Thyroid gland (tissue), 4 donors: ENCODE measurements around the gene NUDT3. TPM values are rescaled to one million over a fixed set of nuclear protein-coding genes. Genes with fewer than 3 reads are reported as not detected.
"Not testable (repeated sequence)": the region's sequence is repeated elsewhere in the genome, so short reads cannot be mapped to it uniquely, and the experiment has no call there.

ENCODE experiments used
- DNase-seq, 2 donors: peaks; one replicate each; pipeline ENCODE4 v3.0.0-alpha.2; 2019
- H3K27ac ChIP-seq, 3 donors: fragments of 200-600 bp; sonication (generic); 1 replicate in 2 of 3; 2 replicates in 1 of 3; pipeline ENCODE4 v1.5.1; 2016 to 2019; ENCODE audit warnings: mild to moderate bottlenecking in 1 of 3, moderate library complexity in 1 of 3
- H3K27me3 ChIP-seq: fragments of 200-600 bp; sonication (generic); one replicate; pipeline ENCODE4 v1.5.1; 2019
- H3K36me3 ChIP-seq, 2 donors: fragments of 200-600 bp; sonication (generic); one replicate each; pipeline ENCODE4 v1.5.1; 2016 to 2019
- H3K4me1 ChIP-seq, 2 donors: fragments of 200-600 bp; sonication (generic); one replicate each; pipeline ENCODE4 v1.5.1; 2017 to 2019
- H3K4me3 ChIP-seq, 3 donors: fragments of 200-600 bp; sonication (generic); replicated peaks in 1 of 3; 1 replicate in 2 of 3; 2 replicates in 1 of 3; pipeline ENCODE4 v1.5.1; 2016; ENCODE audit warnings: mild to moderate bottlenecking in 1 of 3
- H3K9me3 ChIP-seq: fragments of 200-600 bp; sonication (generic); one replicate; pipeline ENCODE4 v1.5.1; 2017
- CTCF ChIP-seq, 6 experiments: fragments of 200-600 bp in 3 of 6; fragments of 450-650 bp in 3 of 6; sonication (generic) in 3 of 6; IDR thresholded peaks; one replicate each; pipeline ENCODE4 v1.5.1; 2016 to 2019; ENCODE audit warnings: antibody characterized with exemption in 6 of 6, mild to moderate bottlenecking in 2 of 6, inconsistent platforms in 1 of 6, moderate library complexity in 1 of 6
- POLR2A ChIP-seq, 2 donors: fragments of 450-650 bp; IDR thresholded peaks; one replicate each; pipeline ENCODE4 v1.6.1; 2017; ENCODE audit warnings: antibody characterized with exemption in 2 of 2, mild to moderate bottlenecking in 2 of 2, moderate library complexity in 1 of 2
- WGBS, 2 donors: methylation state at CpG; one replicate each; pipeline ENCODE4 v1.1.5; 2017; 5-methylcytosine and 5-hydroxymethylcytosine counted together
- intact Hi-C: fragments of 100-400 bp; cut with DNase I; formaldehyde crosslinking; loops from one replicate; pipeline ENCODE4 v1.15.1; 2023
- total RNA-seq, 4 donors: library from RNA; depleted of rRNA; stranded (reverse); fragments of >200 nt; gene quantifications; one replicate each; pipeline ENCODE4 v1.2.3, GENCODE V29; 2016

Gene NUDT3
- total RNA-seq, 4 donors from 2014 or later, result 68.1 to 98.9 (median 75.5) TPM

- Histone ChIP-seq H3K4me3 (no peak overlapping the region), H3K4me1 (peaks cover 53 to 69% of the 10 kb centered on the region in 2 donors), H3K9me3 (no peaks in the 10 kb centered on the region), H3K36me3 (no peaks in the 10 kb centered on the region), H3K27ac (peak overlapping the region; percentile 74 to 82 (median 82)), H3K27me3 (no peaks in the 10 kb centered on the region)
- 59 to 74% methylated on average over 3 of the region's 3 CpGs for WGBS, 2 donors
- TF ChIP-seq CTCF (IDR thresholded peaks at IDR 0.05), result no peak
- no peak for TF ChIP-seq POLR2A (IDR thresholded peaks at IDR 0.05)
- no peak for DNase-seq
- intact Hi-C loops, result no loop called here
Observed at GRCh38 chr6:34334796-34335416, 57.6 kb downstream of the NUDT3 start.

GRCh38 chr6:34333858-34334257, 58.6 kb downstream of the NUDT3 start:
- WGBS, 2 donors, result 30 to 43% methylated on average over 6 of the region's 6 CpGs
- intact Hi-C loops, result no loop called here
- peaks cover 49 to 59% of the 10 kb centered on the region in 2 donors for H3K4me1 ChIP-seq
- H3K4me3 ChIP-seq, result no peak overlapping the region
- peak overlapping the region; percentile 74 to 82 (median 82) for H3K27ac ChIP-seq
- H3K36me3 ChIP-seq, result no peaks in the 10 kb centered on the region
- peak; percentile 91 for DNase-seq
- no peak for TF ChIP-seq CTCF (IDR thresholded peaks at IDR 0.05)
- TF ChIP-seq POLR2A (IDR thresholded peaks at IDR 0.05), result peak in 1 of 2 donors; percentile 33
- H3K9me3 ChIP-seq, result no peaks in the 10 kb centered on the region
- no peaks in the 10 kb centered on the region for H3K27me3 ChIP-seq

GRCh38 chr6:34332251-34333198, 59.9 kb downstream of the NUDT3 start:
- no peak for DNase-seq

GRCh38 chr6:34331371-34332050, 61.0 kb downstream of the NUDT3 start:
- 69 to 72% methylated on average over 7 of the region's 7 CpGs for WGBS, 2 donors
- intact Hi-C loops, result no loop called here
- DNase-seq, result no peak
- Histone ChIP-seq H3K4me1 (peaks cover 31 to 44% of the 10 kb centered on the region in 2 donors), H3K36me3 (no peaks in the 10 kb centered on the region), H3K27ac (no peak overlapping the region), H3K4me3 (no peak overlapping the region), H3K27me3 (no peaks in the 10 kb centered on the region), H3K9me3 (no peaks in the 10 kb centered on the region)
- TF ChIP-seq CTCF (IDR thresholded peaks at IDR 0.05) (no peak), POLR2A (IDR thresholded peaks at IDR 0.05) (no peak)

More at GRCh38 chr6:34332251-34333198, 59.9 kb downstream of the NUDT3 start:
- Histone ChIP-seq H3K4me1 (peaks cover 36 to 51% of the 10 kb centered on the region in 2 donors), H3K27ac (peak overlapping the region in 2 of 3 donors; percentile 82), H3K9me3 (no peaks in the 10 kb centered on the region), H3K4me3 (no peak overlapping the region), H3K27me3 (no peaks in the 10 kb centered on the region), H3K36me3 (no peaks in the 10 kb centered on the region)
- intact Hi-C loops, result no loop called here
- 89 to 91% methylated on average over 6 of the region's 6 CpGs for WGBS, 2 donors
- TF ChIP-seq POLR2A (IDR thresholded peaks at IDR 0.05), result no peak
- no peak for TF ChIP-seq CTCF (IDR thresholded peaks at IDR 0.05)

- not testable (repeated sequence) for H3K36me3 ChIP-seq, DNase-seq, H3K9me3 ChIP-seq, H3K4me3 ChIP-seq, H3K27me3 ChIP-seq, H3K27ac ChIP-seq
- 98 to 99% methylated on average over 3 of the region's 3 CpGs for WGBS, 2 donors
- H3K4me1 ChIP-seq, result peaks cover 20 to 34% of the 10 kb centered on the region in 2 donors
- intact Hi-C loops, result loop anchor here (10.0 kb wide), 1 partner anchor 45 kb away; no protein-coding TSS in a partner anchor
Observed at GRCh38 chr6:34329814-34330213, 62.7 kb downstream of the NUDT3 start.
